ENCODE data around the gene GDPD1.
A peak's percentile ranks its signal among the peaks of the same experiment; 100 is the strongest.
"Not testable (repeated sequence)": the region's sequence is repeated elsewhere in the genome, so short reads cannot be mapped to it uniquely, and the experiment has no call there.

The GDPD1 gene

DNA sequence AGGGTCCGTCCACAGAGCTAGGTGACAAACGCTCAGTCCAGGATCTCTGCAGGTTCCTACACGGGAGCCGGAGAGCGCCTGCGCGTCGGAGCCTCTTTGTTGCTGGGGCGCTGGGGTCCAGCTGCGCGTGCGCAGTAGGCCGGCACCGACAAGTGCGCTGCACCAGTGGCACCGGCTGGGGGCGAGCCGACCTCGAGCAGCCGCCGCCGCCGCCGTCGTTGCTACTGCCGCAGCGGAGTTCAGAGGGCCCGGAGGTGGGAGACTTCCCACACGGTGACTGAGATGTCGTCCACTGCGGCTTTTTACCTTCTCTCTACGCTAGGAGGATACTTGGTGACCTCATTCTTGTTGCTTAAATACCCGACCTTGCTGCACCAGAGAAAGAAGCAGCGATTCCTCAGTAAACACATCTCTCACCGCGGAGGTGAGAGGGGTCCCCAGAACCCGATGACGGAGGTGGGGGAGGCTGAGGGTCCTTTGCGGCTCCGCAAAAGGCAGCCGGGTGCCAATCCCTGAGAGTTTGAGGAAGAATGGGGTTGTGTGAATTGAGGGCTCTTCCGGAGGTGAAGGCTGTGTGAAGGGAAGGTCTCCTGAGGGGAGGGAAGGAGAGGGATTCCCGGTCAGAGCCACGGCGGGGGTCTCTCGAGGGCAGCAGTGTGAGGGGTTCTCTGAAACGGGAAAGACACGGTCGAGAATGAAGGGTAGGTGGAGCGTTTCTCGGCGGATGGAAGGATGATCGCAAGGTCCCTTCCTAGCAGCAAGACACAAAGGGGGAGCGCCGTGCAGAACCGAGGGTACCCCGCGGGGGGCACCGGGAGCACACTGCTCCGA, at the start of gene GDPD1:
TSS of gene GDPD1 (plus strand) at position 184 of the 831 bp plus-strand sequence. CDS start at position 283, 99 bp downstream.
- H3K4me2 ChIP-seq = peak within 1 kb of the TSS; percentile 87
- H4K20me1 ChIP-seq = no peaks in the 10 kb centered on the region
- no peaks in the 10 kb centered on the region for H3K27me3 ChIP-seq
- H3K9me3 ChIP-seq = no peaks in the 10 kb centered on the region
- peak within 1 kb of the TSS; percentile 72 for H3K27ac ChIP-seq
- peak within 1 kb of the TSS; percentile 74 for H3K4me3 ChIP-seq
- peak within 1 kb of the TSS; percentile 87 for H3K9ac ChIP-seq
- TF ChIP-seq Cebpa-rat (IDR thresholded peaks at IDR 0.05) = no peak
- H3K36me3 ChIP-seq = 0 out of 2 replicates have a peak, but pooled peaks cover 7% of the 10 kb centered on the region
- peaks cover 13% of the 10 kb centered on the region for H3K4me1 ChIP-seq

DNA sequence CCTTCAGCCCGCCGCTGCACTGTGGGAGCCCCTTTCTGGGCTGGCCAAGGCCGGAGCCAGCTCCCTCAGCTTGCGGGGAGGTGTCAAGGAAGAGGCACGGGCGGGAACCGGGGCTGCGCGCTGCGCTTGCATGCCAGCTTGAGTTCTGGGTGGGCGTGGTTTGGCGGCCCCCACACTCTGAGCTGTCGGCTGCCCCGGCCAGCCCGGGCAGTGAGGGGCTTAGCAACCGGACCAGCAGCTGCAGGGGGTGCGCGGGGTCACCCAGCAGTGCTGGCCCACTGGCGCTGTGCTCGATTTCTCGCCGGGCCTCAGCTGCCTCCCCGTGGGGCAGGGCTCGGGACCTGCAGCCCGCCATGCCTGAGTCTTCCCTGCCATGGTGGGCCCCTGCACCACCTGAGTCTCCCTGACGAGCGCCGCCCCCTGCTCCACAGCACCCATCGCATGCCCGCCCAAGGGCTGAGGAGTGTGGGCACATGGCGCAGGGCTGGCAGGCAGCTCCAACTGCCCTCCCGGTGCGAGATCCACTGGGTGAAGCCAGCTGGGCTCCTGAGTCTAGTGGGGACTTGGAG, 47.8 kb upstream of the GDPD1 start:
- Histone ChIP-seq H3K36me3 (peaks cover 91% of the 10 kb centered on the region), H3K9me3 (peaks cover 13% of the 10 kb centered on the region), H4K20me1 (peaks cover 2% of the 10 kb centered on the region; the same call in 1 of the 2 replicates), H3K4me2 (no peak overlapping the region), H3K9ac (no peak overlapping the region), H3K4me1 (peaks cover 7% of the 10 kb centered on the region), H3K4me3 (no peak overlapping the region), H3K27me3 (no peaks in the 10 kb centered on the region), H3K27ac (no peak overlapping the region)
- no peak for TF ChIP-seq Cebpa-rat (IDR thresholded peaks at IDR 0.05)

DNA sequence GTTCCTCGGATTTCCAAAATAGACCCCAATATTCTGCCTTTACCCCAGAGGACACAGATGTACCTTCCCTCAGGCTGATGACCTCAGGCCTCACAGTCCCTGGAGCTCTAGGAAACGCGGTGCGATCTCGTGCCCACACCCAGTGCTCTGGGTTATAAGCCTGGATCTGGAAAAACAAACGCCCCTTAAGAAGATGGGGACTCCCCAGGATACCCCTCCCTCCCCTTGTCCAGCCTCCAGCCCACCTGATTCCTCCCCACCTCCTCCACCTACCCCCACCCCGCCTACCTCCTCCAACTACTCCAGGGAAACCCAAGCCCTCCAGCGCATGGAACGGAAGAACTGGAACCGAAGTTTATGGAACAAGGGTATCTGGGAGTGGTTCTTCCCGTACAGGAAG, 45.6 kb upstream of the GDPD1 start:
- Histone ChIP-seq H3K36me3 (peaks cover 81% of the 10 kb centered on the region), H3K4me1 (peaks cover 23% of the 10 kb centered on the region), H3K4me3 (no peak overlapping the region), H3K4me2 (no peak overlapping the region), H3K27ac (no peak overlapping the region), H3K27me3 (no peaks in the 10 kb centered on the region), H3K9ac (no peak overlapping the region), H4K20me1 (peaks cover 8% of the 10 kb centered on the region; the same call in 1 of the 2 replicates), H3K9me3 (peaks cover 13% of the 10 kb centered on the region)
- TF ChIP-seq Cebpa-rat (IDR thresholded peaks at IDR 0.05) = no peak

DNA sequence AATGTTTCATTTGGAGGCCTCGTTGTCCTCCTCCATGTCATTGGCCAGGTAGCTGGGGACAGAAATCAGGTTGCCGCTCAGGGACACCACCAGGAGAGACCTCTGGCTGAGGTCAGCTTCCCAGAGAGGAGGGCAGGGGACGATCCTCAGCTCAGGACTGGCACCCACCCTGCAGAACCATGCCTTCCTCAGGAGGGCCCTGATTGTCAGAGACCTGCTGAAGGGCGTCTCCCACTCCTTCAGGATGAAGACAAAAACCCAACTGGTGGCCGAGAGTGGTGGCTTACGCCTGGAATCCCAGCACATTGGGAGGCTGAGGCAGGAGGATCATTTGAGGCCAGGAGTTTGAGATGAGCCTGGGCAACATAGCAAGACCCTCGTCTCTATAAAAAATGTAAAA, 45.2 kb upstream of the GDPD1 start:
- H3K9ac ChIP-seq = no peak overlapping the region
- H4K20me1 ChIP-seq = peaks cover 8% of the 10 kb centered on the region; the same call in 1 of the 2 replicates
- no peak overlapping the region for H3K4me2 ChIP-seq
- H3K9me3 ChIP-seq = peaks cover 13% of the 10 kb centered on the region
- peaks cover 23% of the 10 kb centered on the region for H3K4me1 ChIP-seq
- H3K4me3 ChIP-seq = no peak overlapping the region
- H3K36me3 ChIP-seq = peaks cover 81% of the 10 kb centered on the region
- H3K27me3 ChIP-seq = no peaks in the 10 kb centered on the region
- no peak for TF ChIP-seq Cebpa-rat (IDR thresholded peaks at IDR 0.05)
- H3K27ac ChIP-seq = no peak overlapping the region

DNA sequence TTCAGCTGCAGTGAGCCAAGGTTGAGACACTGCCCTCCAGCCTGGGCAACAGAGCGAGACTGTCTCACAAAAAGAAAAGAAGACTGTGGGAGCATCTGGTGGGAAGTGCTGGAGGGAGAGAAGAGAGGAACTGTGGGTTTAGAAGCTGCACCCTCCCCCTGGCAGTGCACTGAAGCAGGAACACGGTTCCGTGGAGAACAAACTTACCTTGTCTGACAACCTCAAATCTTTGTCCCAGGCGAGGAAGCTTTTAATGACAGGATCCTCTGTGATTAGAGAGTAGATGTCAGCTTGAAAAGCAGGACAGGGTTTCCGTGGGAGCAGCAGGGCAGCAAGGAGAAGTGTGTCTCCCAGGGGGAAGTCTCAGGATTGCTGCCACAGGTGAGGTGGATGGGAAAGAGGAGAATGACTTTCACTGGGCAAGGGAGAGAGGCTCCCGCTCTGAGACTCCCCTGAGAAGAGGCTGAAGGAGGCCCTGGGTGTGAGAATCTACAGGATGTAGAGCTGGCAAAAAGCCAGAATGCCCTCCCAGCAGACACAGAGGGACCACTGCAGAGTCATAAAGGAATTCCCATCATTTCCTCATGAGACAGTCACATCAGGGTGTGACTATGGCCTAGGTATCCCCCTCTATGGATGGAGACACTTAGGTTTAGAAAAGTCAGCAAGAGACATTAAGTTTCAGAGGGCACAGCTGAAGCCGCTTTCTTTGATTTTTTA, 41.9 kb upstream of the GDPD1 start:
- Histone ChIP-seq H4K20me1 (peaks cover 8% of the 10 kb centered on the region; the same call in 1 of the 2 replicates), H3K4me3 (no peak overlapping the region), H3K27ac (0 out of 2 replicates have a peak overlapping the region, but pooled peaks have one; percentile 5), H3K4me1 (peaks cover 23% of the 10 kb centered on the region), H3K27me3 (no peaks in the 10 kb centered on the region), H3K4me2 (peak overlapping the region; percentile 49), H3K9me3 (no peaks in the 10 kb centered on the region), H3K36me3 (peaks cover 85% of the 10 kb centered on the region), H3K9ac (peak overlapping the region; percentile 13; the same call in 1 of the 2 replicates)
- no peak for TF ChIP-seq Cebpa-rat (IDR thresholded peaks at IDR 0.05)

DNA sequence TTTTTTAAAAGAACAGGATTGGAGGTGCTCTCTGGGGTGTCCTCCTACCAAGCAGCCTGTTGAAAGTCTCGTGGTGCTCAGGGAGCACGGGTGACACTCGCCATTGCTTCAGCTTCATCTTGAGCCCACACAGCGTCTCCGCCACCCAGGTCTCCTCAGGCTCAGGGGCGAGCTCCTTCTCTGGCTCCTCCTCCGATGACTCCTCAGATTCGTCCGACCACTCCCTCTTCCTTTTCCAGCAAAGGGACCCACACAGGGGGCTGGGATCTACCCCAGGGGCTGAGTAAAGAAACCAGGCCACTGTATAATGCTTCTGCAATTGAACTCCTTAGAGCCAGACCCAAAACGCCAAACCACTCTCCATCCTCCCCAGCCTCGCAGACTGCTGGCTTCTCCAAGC, 40.7 kb upstream of the GDPD1 start:
- not testable (repeated sequence) for H3K27ac ChIP-seq, H4K20me1 ChIP-seq, H3K4me2 ChIP-seq, H3K9me3 ChIP-seq, H3K9ac ChIP-seq, H3K4me3 ChIP-seq, H3K27me3 ChIP-seq
- peaks cover 85% of the 10 kb centered on the region for H3K36me3 ChIP-seq
- H3K4me1 ChIP-seq = peaks cover 23% of the 10 kb centered on the region

DNA sequence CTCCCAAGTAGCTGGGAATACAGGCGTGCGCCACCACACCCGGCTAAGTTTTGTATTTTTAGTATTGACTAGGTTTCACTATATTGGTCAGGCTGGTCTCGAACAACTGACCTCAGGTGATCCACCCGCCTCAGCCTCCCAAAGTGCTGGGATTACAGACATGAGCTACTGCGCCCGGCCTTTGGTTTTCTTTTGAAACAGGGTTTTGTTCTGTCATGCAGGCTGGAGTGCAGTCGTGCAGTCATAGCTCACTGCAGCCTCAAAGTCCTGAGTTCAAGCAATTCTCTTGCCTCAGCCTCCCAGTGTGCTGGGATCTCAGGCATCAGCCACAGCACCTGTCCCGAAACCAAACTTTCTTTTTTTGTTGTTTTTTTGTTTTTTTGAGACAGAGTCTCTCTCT, 39.7 kb upstream of the GDPD1 start:
- H3K4me3 ChIP-seq = no peak overlapping the region
- no peaks in the 10 kb centered on the region for H3K9me3 ChIP-seq
- no peak overlapping the region for H3K27ac ChIP-seq
- no peaks in the 10 kb centered on the region for H3K27me3 ChIP-seq
- H3K9ac ChIP-seq = no peak overlapping the region
- H3K4me1 ChIP-seq = peaks cover 23% of the 10 kb centered on the region
- peaks cover 8% of the 10 kb centered on the region; the same call in 1 of the 2 replicates for H4K20me1 ChIP-seq
- peaks cover 85% of the 10 kb centered on the region for H3K36me3 ChIP-seq
- TF ChIP-seq Cebpa-rat (IDR thresholded peaks at IDR 0.05) = no peak
- H3K4me2 ChIP-seq = no peak overlapping the region

DNA sequence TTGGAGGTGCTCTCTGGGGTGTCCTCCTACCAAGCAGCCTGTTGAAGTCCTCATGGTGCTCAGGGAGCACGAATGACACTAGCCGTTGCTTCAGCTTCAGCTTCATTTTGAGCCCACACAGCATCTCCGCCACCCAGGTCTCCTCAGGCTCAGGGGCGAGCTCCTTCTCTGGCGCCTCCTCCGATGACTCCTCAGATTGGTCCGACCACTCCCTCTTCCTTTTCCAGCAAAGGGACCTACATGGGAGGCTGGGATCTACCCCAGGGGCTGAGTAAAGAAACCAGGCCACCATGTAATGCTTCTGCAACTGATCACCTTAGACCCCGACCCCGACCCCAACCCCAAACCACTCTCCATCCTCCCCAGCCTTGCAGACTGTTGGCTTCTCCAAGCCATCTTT, 38.8 kb upstream of the GDPD1 start:
- TF ChIP-seq Cebpa-rat (IDR thresholded peaks at IDR 0.05) = no peak

DNA sequence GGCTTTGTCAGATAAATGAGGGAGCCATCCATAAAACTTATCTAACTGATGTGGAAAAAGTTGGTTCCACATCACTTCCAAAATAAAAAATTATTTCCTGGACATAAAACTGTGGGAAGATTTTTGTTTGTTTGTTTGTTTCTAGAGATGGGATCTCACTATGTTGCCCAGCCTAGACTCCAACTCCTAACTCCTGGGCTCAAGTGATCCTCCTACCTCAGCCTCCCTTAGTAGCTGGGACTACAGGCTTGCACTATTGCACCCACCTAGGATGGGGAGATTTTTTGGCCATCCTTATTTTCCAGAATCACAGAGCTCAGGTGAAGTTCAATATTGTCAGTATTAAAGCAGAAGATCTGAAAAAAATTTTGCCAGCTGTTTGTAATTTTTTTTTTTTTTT, 34.3 kb upstream of the GDPD1 start:
- Histone ChIP-seq H3K4me2 (no peak overlapping the region), H3K36me3 (peaks cover 99% of the 10 kb centered on the region), H3K27ac (no peak overlapping the region), H4K20me1 (no peaks in the 10 kb centered on the region; the same call in 1 of the 2 replicates), H3K4me1 (no peaks in the 10 kb centered on the region), H3K4me3 (no peak overlapping the region), H3K9ac (no peak overlapping the region), H3K9me3 (no peaks in the 10 kb centered on the region), H3K27me3 (no peaks in the 10 kb centered on the region)
- TF ChIP-seq Cebpa-rat (IDR thresholded peaks at IDR 0.05) = no peak

More for the DNA sequence above, 38.8 kb upstream of the GDPD1 start:
- H3K4me3 ChIP-seq = no peak overlapping the region
- peaks cover 85% of the 10 kb centered on the region for H3K36me3 ChIP-seq
- H3K27me3 ChIP-seq = no peaks in the 10 kb centered on the region
- H3K27ac ChIP-seq = no peak overlapping the region
- no peak overlapping the region for H3K9ac ChIP-seq
- peaks cover 8% of the 10 kb centered on the region; the same call in 1 of the 2 replicates for H4K20me1 ChIP-seq
- no peaks in the 10 kb centered on the region for H3K9me3 ChIP-seq
- no peak overlapping the region for H3K4me2 ChIP-seq
- peaks cover 23% of the 10 kb centered on the region for H3K4me1 ChIP-seq
